CD14-positive monocyte (primary cell): ENCODE measurements around the gene IP6K2. TPM values are rescaled to one million over a fixed set of nuclear protein-coding genes. Genes with fewer than 3 reads are reported as not detected.

ENCODE experiments used
- DNase-seq, 3 donors: peaks; one replicate each; pipeline ENCODE4 v3.0.0-alpha.2; 2011 to 2022
- H2AFZ ChIP-seq: 2 replicates; pipeline ENCODE4 v1.6.0; 2012; ENCODE audit warnings: mild to moderate bottlenecking, low read depth, low read length, inconsistent platforms; ENCODE audit not compliant: insufficient read depth, poor library complexity, severe bottlenecking
- H3K27ac ChIP-seq, 2 donors: 1 replicate in 1 of 2; 2 replicates in 1 of 2; pipeline ENCODE4 v1.5.1; 2012 to 2013; ENCODE audit warnings: low read length in 2 of 2, control low read depth in 1 of 2, inconsistent platforms in 1 of 2, low read depth in 1 of 2, mild to moderate bottlenecking in 1 of 2
- H3K27me3 ChIP-seq, 2 donors: one replicate each; pipeline versions ENCODE4 v1.6.0 to v1.6.1; 2011 to 2013; ENCODE audit warnings: low read length in 2 of 2; ENCODE audit not compliant: control insufficient read depth in 2 of 2, insufficient read depth in 2 of 2
- H3K36me3 ChIP-seq, 2 donors: replicated peaks in 1 of 2; 1 replicate in 1 of 2; 2 replicates in 1 of 2; pipeline versions ENCODE4 v1.5.1 to v1.6.1; 2012 to 2013; ENCODE audit warnings: low read length in 2 of 2, control low read depth in 1 of 2, inconsistent platforms in 1 of 2, mild to moderate bottlenecking in 1 of 2; ENCODE audit not compliant: insufficient read depth in 2 of 2, control insufficient read depth in 1 of 2
- H3K4me1 ChIP-seq, 2 donors: 1 replicate in 1 of 2; 2 replicates in 1 of 2; pipeline versions ENCODE4 v1.5.1 to v1.6.1; 2012 to 2013; ENCODE audit warnings: low read length in 2 of 2, control low read depth in 1 of 2, inconsistent platforms in 1 of 2, mild to moderate bottlenecking in 1 of 2, moderate library complexity in 1 of 2; ENCODE audit not compliant: insufficient read depth in 2 of 2, control insufficient read depth in 1 of 2
- H3K4me2 ChIP-seq: replicated peaks from 2 replicates; pipeline ENCODE3; 2012; ENCODE audit warnings: low read length, moderate library complexity, mild to moderate bottlenecking; ENCODE audit not compliant: poor library complexity, severe bottlenecking; ENCODE audit errors: extremely low read depth
- H3K4me3 ChIP-seq, 3 experiments: fragments of 200-600 bp in 1 of 3; sonication (generic) in 1 of 3; replicated peaks in 1 of 3; 1 replicate in 2 of 3; 2 replicates in 1 of 3; pipeline ENCODE4 v1.5.1; 2011 to 2013; ENCODE audit warnings: low read length in 3 of 3, mild to moderate bottlenecking in 3 of 3, control low read depth in 2 of 3, low read depth in 2 of 3, inconsistent platforms in 1 of 3, moderate library complexity in 1 of 3
- H3K79me2 ChIP-seq: 2 replicates; pipeline ENCODE4 v1.6.0; 2012; ENCODE audit warnings: mild to moderate bottlenecking, control low read depth, inconsistent platforms, low read length, moderate library complexity; ENCODE audit not compliant: insufficient read depth
- H3K9ac ChIP-seq: 2 replicates; pipeline ENCODE4 v1.6.0; 2017; ENCODE audit warnings: low read length, mild to moderate bottlenecking; ENCODE audit not compliant: insufficient read depth, poor library complexity, severe bottlenecking
- H3K9me3 ChIP-seq, 2 donors: replicated peaks in 1 of 2; 1 replicate in 1 of 2; 2 replicates in 1 of 2; pipeline versions ENCODE4 v1.5.1 to v1.6.1; 2012 to 2013; ENCODE audit warnings: low read length in 2 of 2, control low read depth in 1 of 2; ENCODE audit not compliant: control insufficient read depth in 1 of 2, insufficient read depth in 1 of 2
- H4K20me1 ChIP-seq: 2 replicates; pipeline ENCODE4 v1.6.0; 2012; ENCODE audit warnings: mild to moderate bottlenecking, low read length, control low read depth, moderate library complexity; ENCODE audit not compliant: insufficient read depth
- H3K27ac Mint-ChIP-seq, 7 donors: one replicate each; pipeline ENCODE4 v1.8.0; 2020; ENCODE audit warnings: mild to moderate bottlenecking in 7 of 7, mixed read lengths in 7 of 7, moderate library complexity in 6 of 7, inconsistent platforms in 2 of 7
- H3K27me3 Mint-ChIP-seq, 3 donors: one replicate each; pipeline ENCODE4 v1.8.0; 2021 to 2022; ENCODE audit warnings: low read depth in 3 of 3, mild to moderate bottlenecking in 3 of 3, mixed read lengths in 3 of 3, moderate library complexity in 3 of 3, inconsistent platforms in 1 of 3
- H3K36me3 Mint-ChIP-seq, 2 donors: one replicate each; pipeline ENCODE4 v1.8.0; 2020; ENCODE audit warnings: mixed read lengths in 2 of 2, inconsistent platforms in 1 of 2, mild to moderate bottlenecking in 1 of 2
- H3K4me1 Mint-ChIP-seq: one replicate; pipeline ENCODE4 v1.8.0; 2020; ENCODE audit warnings: mild to moderate bottlenecking, mixed read lengths
- H3K4me3 Mint-ChIP-seq, 2 donors: one replicate each; pipeline ENCODE4 v1.8.0; 2020; ENCODE audit warnings: mild to moderate bottlenecking in 2 of 2, mixed read lengths in 2 of 2, moderate library complexity in 1 of 2
- H3K9me3 Mint-ChIP-seq, 7 donors: one replicate each; pipeline ENCODE4 v1.8.0; 2020 to 2022; ENCODE audit warnings: mixed read lengths in 7 of 7, mild to moderate bottlenecking in 6 of 7, moderate library complexity in 6 of 7, inconsistent platforms in 2 of 7
- CTCF ChIP-seq: fragments of 200-600 bp; IDR thresholded peaks from one replicate; pipeline ENCODE4 v1.8.0; 2022; ENCODE audit warnings: antibody characterized with exemption, mild to moderate bottlenecking
- WGBS: methylation state at CpG from one replicate; pipeline ENCODE4 v1.1.5; 2013; ENCODE audit warnings: missing lambda C conversion rate; ENCODE audit not compliant: insufficient coverage; 5-methylcytosine and 5-hydroxymethylcytosine counted together
- intact Hi-C, 2 donors: fragments of 100-400 bp; cut with micrococcal nuclease; formaldehyde crosslinking; loops; one replicate each; pipeline versions ENCODE4 v1.15.0 to v1.15.1; 2023
- polyA plus RNA-seq, 3 donors: library from polyadenylated mRNA; depleted of rRNA in 1 of 3; unstranded in 2 of 3; stranded (reverse) in 1 of 3; fragments of 300-500 nt in 2 of 3; fragments of >200 nt in 1 of 3; fragmentation: Illumina TruSeq in 2 of 3; gene quantifications; 1 replicate in 2 of 3; 2 replicates in 1 of 3; pipeline ENCODE4 v1.2.3, GENCODE V29; 2012 to 2021

IP6K2 gene
- polyA plus RNA-seq, 3 donors = 16.5 to 53.8 (median 18.7) TPM

GRCh38 chr3:48690846-48691458, 26.1 kb downstream of the IP6K2 start:
- no peak overlapping the region for H3K9ac ChIP-seq
- H3K27ac ChIP-seq = peak overlapping the region in 1 of 2 donors; percentile 53
- H2AFZ ChIP-seq = no peak overlapping the region
- H3K4me3 ChIP-seq = no peak overlapping the region
- H3K9me3 ChIP-seq = no peaks in the 10 kb centered on the region
- Mint-ChIP-seq H3K36me3 (peaks cover 67 to 81% of the 10 kb centered on the region in 2 donors), H3K27ac (peak overlapping the region in 4 of 7 donors; percentile 21 to 77 (median 50)), H3K27me3 (peaks cover 0 to 3% (median 0%) of the 10 kb centered on the region in 3 donors), H3K9me3 (no peaks in the 10 kb centered on the region), H3K4me3 (no peak overlapping the region), H3K4me1 (peaks cover 11% of the 10 kb centered on the region)
- TF ChIP-seq CTCF = no peak
- no peak overlapping the region for H3K4me2 ChIP-seq
- DNase-seq = no peak
- H3K27me3 ChIP-seq = no peaks in the 10 kb centered on the region
- peaks cover 76 to 85% of the 10 kb centered on the region in 2 donors for H3K36me3 ChIP-seq
- intact Hi-C loops = no loop called here
- WGBS = no CpG with 5 or more reads among the region's 2 CpGs
- peaks cover 80% of the 10 kb centered on the region for H4K20me1 ChIP-seq
- peaks cover 16% of the 10 kb centered on the region for H3K79me2 ChIP-seq
- H3K4me1 ChIP-seq = peaks cover 4 to 7% of the 10 kb centered on the region in 2 donors

- no peak overlapping the region for H3K4me3 ChIP-seq
- peaks cover 15 to 20% of the 10 kb centered on the region in 2 donors for H3K4me1 ChIP-seq
- Mint-ChIP-seq H3K27me3 (peaks cover 0 to 5% (median 3%) of the 10 kb centered on the region in 3 donors), H3K4me1 (peaks cover 22% of the 10 kb centered on the region), H3K27ac (peak overlapping the region in 1 of 7 donors; percentile 30), H3K36me3 (peaks cover 55 to 69% of the 10 kb centered on the region in 2 donors), H3K9me3 (no peaks in the 10 kb centered on the region), H3K4me3 (no peak overlapping the region)
- DNase-seq = no peak
- peaks cover 64% of the 10 kb centered on the region for H4K20me1 ChIP-seq
- no peak for TF ChIP-seq CTCF
- no peak overlapping the region for H2AFZ ChIP-seq
- H3K79me2 ChIP-seq = peaks cover 21% of the 10 kb centered on the region
- H3K9ac ChIP-seq = no peak overlapping the region
- no peak overlapping the region for H3K4me2 ChIP-seq
- no peak overlapping the region for H3K27ac ChIP-seq
- H3K36me3 ChIP-seq = peaks cover 64 to 72% of the 10 kb centered on the region in 2 donors
- intact Hi-C loops = loop anchor here (5.0 to 10.0 kb wide), 4 partner anchors 135 to 415 kb away; partner anchors contain the start of gene PFKFB4 (in 1 of the 2)
- H3K27me3 ChIP-seq = no peaks in the 10 kb centered on the region
- no CpG with 5 or more reads among the region's 5 CpGs for WGBS
- H3K9me3 ChIP-seq = no peaks in the 10 kb centered on the region
Measured at GRCh38 chr3:48689384-48689783, 27.6 kb downstream of the IP6K2 start.
